OCI-LY7 (cell line): ENCODE data around the gene ZEB1. TPM values are rescaled to one million over a fixed set of nuclear protein-coding genes. Genes with fewer than 3 reads are reported as not detected.

Experiments
- BruUV-seq: library from RNA; stranded (reverse); fragments of 400-500 nt; replicated peaks from 2 replicates; lab custom pipeline; 2021; lab: Mats Ljungman, UMichigan
- CTCF ChIA-PET: fragments of 300-600 bp; sonication (Branson Sonifier 250); formaldehyde crosslinking; loops from one replicate; lab custom pipeline; 2022; ENCODE audit warnings: antibody characterized with exemption; ENCODE audit not compliant: unreplicated experiment; lab: Charles Lee
- POLR2A ChIA-PET: fragments of 300-600 bp; sonication (Branson Sonifier 250); formaldehyde crosslinking; loops from one replicate; lab custom pipeline; 2022; ENCODE audit warnings: antibody characterized with exemption; lab: Charles Lee
- DNase-seq: peaks from one replicate; pipeline ENCODE4 v3.0.0-alpha.2; 2015; ENCODE audit warnings: low spot score
- H2AFZ ChIP-seq: fragments of 200-600 bp; sonication (generic), shearing (Covaris generic); 2 replicates; pipeline ENCODE4 v1.6.1; 2014; ENCODE audit warnings: mild to moderate bottlenecking, antibody characterized with exemption, low read length, moderate library complexity
- H3K27ac ChIP-seq: fragments of 200-600 bp; sonication (generic); 2 replicates; pipeline ENCODE4 v1.5.1; 2014; ENCODE audit warnings: mixed run types, low read depth, mild to moderate bottlenecking, moderate library complexity, low read length, inconsistent platforms; ENCODE audit not compliant: poor library complexity, severe bottlenecking
- H3K36me3 ChIP-seq: fragments of 200-600 bp; sonication (generic); 2 replicates; pipeline ENCODE4 v1.6.1; 2014; ENCODE audit warnings: mild to moderate bottlenecking, antibody characterized with exemption, low read length, moderate library complexity, mixed read lengths; ENCODE audit not compliant: insufficient read depth
- H3K4me1 ChIP-seq: fragments of 200-600 bp; sonication (generic); 2 replicates; pipeline ENCODE4 v1.5.1; 2014; ENCODE audit warnings: mild to moderate bottlenecking, low read length; ENCODE audit not compliant: insufficient read depth, poor library complexity, severe bottlenecking
- H3K4me2 ChIP-seq: fragments of 200-600 bp; sonication (generic); 2 replicates; pipeline ENCODE4 v1.6.1; 2014; ENCODE audit warnings: mild to moderate bottlenecking, low read length
- H3K4me3 ChIP-seq: fragments of 200-600 bp; sonication (generic); 2 replicates; pipeline ENCODE4 v1.5.1; 2014; ENCODE audit warnings: mild to moderate bottlenecking, low read depth, low read length; ENCODE audit not compliant: poor library complexity, severe bottlenecking
- H3K79me2 ChIP-seq: fragments of 200-600 bp; sonication (generic); 2 replicates; pipeline ENCODE4 v1.6.1; 2016; ENCODE audit warnings: low read depth, mild to moderate bottlenecking, low read length, moderate library complexity, mixed read lengths; ENCODE audit not compliant: insufficient read depth
- H3K9me2 ChIP-seq: fragments of 200-600 bp; sonication (generic); 2 replicates; pipeline ENCODE4 v1.6.1; 2016; ENCODE audit warnings: mild to moderate bottlenecking, low read length, mixed read lengths; ENCODE audit not compliant: insufficient read depth
- H3K9me3 ChIP-seq: fragments of 200-600 bp; sonication (generic); 2 replicates; pipeline ENCODE4 v1.6.1; 2014; ENCODE audit warnings: mild to moderate bottlenecking, mixed run types, low read length, mixed read lengths
- H4K20me1 ChIP-seq: fragments of 200-600 bp; sonication (generic); 2 replicates; pipeline ENCODE4 v1.6.1; 2014; ENCODE audit warnings: mild to moderate bottlenecking, antibody characterized with exemption, low read length, moderate library complexity, mixed read lengths; ENCODE audit not compliant: insufficient read depth
- EZH2phosphoT487 ChIP-seq: fragments of 200-600 bp; sonication (generic); IDR thresholded peaks from 2 replicates; pipeline ENCODE4 v1.6.1; 2018; ENCODE audit warnings: low read depth, borderline replicate concordance, mild to moderate bottlenecking, mixed run types, antibody characterized with exemption, low read length, moderate library complexity, mixed read lengths
- intact Hi-C: fragments of 100-400 bp; cut with micrococcal nuclease; formaldehyde crosslinking; loops from one replicate; pipeline ENCODE4 v1.10.0; 2022; ENCODE audit not compliant: unreplicated experiment
- total RNA-seq, 2 experiments: library from RNA; depleted of rRNA in 1 of 2; stranded (reverse); fragments of >200 nt in 1 of 2; shearing (Covaris generic) in 1 of 2; gene quantifications; 2 replicates each; pipeline ENCODE4 v1.2.3, GENCODE V29; 2014 to 2022
- TF ChIP-seq, protein P1 (sequence below): fragments of 200-600 bp; sonication (generic); conservative IDR thresholded peaks from 2 replicates; pipeline ENCODE4 v1.5.1; 2014; ENCODE audit warnings: mild to moderate bottlenecking, antibody characterized with exemption, low read length, moderate library complexity, mixed read lengths

ZEB1 gene
- total RNA-seq, 2 experiments from 2014 or later = 33.2 to 41.9 TPM

DNA sequence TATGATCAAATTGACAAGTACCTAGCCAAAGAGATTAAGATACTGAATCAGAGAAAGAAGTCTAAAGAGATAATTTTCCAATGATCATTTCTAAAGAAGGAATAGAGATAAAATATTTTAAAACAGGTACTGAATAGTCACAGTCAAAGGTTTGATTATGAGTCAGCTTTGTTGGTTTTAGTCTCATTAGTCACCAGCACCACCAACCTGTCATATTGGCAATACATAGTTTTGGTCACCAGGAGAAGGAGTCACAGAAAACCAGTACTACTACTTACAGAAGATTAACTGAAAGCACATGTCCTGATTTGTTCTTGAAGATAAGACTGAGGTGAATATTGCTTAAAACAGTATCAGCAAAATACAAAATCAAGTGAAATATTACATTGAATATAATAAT lies 34.6 kb downstream of the ZEB1 start:
- H4K20me1 ChIP-seq = no peaks in the 10 kb centered on the region
- no peak for TF ChIP-seq EZH2phosphoT487
- TF ChIP-seq, protein P1, sequence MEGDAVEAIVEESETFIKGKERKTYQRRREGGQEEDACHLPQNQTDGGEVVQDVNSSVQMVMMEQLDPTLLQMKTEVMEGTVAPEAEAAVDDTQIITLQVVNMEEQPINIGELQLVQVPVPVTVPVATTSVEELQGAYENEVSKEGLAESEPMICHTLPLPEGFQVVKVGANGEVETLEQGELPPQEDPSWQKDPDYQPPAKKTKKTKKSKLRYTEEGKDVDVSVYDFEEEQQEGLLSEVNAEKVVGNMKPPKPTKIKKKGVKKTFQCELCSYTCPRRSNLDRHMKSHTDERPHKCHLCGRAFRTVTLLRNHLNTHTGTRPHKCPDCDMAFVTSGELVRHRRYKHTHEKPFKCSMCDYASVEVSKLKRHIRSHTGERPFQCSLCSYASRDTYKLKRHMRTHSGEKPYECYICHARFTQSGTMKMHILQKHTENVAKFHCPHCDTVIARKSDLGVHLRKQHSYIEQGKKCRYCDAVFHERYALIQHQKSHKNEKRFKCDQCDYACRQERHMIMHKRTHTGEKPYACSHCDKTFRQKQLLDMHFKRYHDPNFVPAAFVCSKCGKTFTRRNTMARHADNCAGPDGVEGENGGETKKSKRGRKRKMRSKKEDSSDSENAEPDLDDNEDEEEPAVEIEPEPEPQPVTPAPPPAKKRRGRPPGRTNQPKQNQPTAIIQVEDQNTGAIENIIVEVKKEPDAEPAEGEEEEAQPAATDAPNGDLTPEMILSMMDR = no peak
- ChIA-PET CTCF (no interaction called here), POLR2A (interaction anchor here (0.7 to 1.6 kb wide), 4 partner anchors 11 to 969 kb away, joined by 3 to 4 read pairs (median 4); no protein-coding TSS in a partner anchor)
- H3K79me2 ChIP-seq = peaks cover 98% of the 10 kb centered on the region
- H3K4me1 ChIP-seq = no peaks in the 10 kb centered on the region
- H3K9me2 ChIP-seq = no peaks in the 10 kb centered on the region
- H3K4me2 ChIP-seq = no peak overlapping the region
- H3K36me3 ChIP-seq = peaks cover 4% of the 10 kb centered on the region
- H3K4me3 ChIP-seq = no peak overlapping the region
- no peak overlapping the region for H2AFZ ChIP-seq
- BruUV-seq = no TSS peak
- no peak overlapping the region for H3K27ac ChIP-seq
- H3K9me3 ChIP-seq = no peaks in the 10 kb centered on the region
- DNase-seq = no peak
- intact Hi-C loops = no loop called here

DNA sequence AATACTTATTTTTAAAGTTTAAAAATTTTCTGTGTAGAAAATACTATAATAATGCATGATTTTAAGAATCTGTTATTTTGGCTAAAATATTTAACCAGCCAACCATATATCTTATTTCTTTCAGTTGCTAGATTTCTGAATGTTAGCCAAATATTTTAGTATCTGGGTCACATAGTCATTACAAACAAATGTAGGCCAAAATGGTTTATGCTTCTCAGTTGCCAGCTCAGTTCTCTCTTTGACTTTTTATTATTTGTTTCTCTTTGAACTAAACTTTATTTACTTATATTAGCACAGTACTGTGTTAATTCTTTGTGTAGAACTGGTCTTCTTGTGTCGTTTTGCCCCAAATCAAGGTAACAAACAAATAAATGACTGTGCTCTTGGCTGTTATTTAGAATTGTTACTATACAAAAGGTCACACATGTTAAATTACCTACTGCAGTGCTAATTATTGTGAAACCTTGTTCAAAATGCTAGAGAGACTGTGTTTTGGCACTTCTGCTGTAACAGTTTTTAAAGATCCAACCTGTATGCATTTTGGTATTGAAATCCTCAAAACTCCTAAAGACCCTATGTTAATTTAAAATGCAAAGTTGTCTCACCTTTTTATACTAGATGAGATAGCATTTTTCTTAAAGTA lies 39.8 kb downstream of the ZEB1 start:
- intact Hi-C loops = no loop called here
- no TSS peak for BruUV-seq
- CTCF ChIA-PET = no interaction called here

More for the DNA sequence above, 39.8 kb downstream of the ZEB1 start:
- peaks cover 36% of the 10 kb centered on the region for H3K36me3 ChIP-seq
- no peaks in the 10 kb centered on the region for H3K9me2 ChIP-seq
- H3K79me2 ChIP-seq = peaks cover 67% of the 10 kb centered on the region
- no peak overlapping the region for H2AFZ ChIP-seq
- H4K20me1 ChIP-seq = no peaks in the 10 kb centered on the region
- no peak overlapping the region for H3K4me2 ChIP-seq
- H3K27ac ChIP-seq = no peak overlapping the region
- 0 out of 2 replicates have a peak, but pooled peaks cover 4% of the 10 kb centered on the region for H3K9me3 ChIP-seq
- DNase-seq = no peak
- H3K4me3 ChIP-seq = no peak overlapping the region
- POLR2A ChIA-PET = interaction anchor here (0.6 kb wide), 1 partner anchor 78 kb away, joined by 3 read pairs; no protein-coding TSS in a partner anchor
- no peaks in the 10 kb centered on the region for H3K4me1 ChIP-seq
- TF ChIP-seq, protein P1 = no peak
- TF ChIP-seq EZH2phosphoT487 = no peak
